ENCODE data around the gene TFR2. TPM values are rescaled to one million over a fixed set of nuclear protein-coding genes. Genes with fewer than 3 reads are reported as not detected.

The TFR2 gene
- total RNA-seq, 1 donor from 2014 or later = 0.34 TPM

DNA sequence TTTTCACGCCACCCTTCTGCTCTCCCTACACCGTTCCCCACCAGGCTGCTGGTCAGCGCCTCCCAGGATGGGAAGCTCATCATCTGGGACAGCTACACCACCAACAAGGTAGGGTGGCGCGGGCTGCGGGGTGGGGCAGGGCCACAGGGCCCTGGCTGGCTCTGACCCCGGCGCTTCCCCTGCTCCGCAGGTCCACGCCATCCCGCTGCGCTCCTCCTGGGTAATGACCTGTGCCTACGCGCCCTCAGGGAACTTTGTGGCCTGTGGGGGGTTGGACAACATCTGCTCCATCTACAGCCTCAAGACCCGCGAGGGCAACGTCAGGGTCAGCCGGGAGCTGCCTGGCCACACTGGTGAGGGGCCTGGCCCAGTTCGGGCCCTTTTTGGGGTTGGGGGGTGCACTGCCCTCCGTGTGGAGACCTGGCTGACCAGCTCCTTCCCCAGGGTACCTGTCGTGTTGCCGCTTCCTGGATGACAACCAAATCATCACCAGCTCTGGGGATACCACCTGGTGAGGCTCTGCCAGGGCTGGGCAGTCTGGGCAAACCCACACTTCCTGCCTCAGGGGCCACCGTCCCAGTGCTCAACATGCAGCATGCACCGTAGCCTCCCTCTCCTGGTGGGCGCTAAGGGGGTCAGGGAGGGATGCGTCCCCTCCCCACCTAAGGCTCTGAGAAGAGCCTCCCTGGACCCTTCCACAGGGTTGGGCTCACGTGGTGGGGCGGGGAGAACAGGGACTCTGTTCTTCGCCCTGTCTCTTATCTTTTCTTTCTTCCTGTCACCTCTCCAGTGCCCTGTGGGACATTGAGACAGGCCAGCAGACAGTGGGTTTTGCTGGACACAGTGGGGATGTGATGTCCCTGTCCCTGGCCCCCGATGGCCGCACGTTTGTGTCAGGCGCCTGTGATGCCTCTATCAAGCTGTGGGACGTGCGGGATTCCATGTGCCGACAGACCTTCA lies 36.2 kb upstream of the TFR2 start:
- H3K4me1 ChIP-seq = no peaks in the 10 kb centered on the region
- peaks cover 53% of the 10 kb centered on the region for H3F3A ChIP-seq (ENCODE audit: low read depth)
- H3K27me3 Mint-ChIP-seq (ENCODE audit: insufficient read depth, low read depth) = peaks cover 5% of the 10 kb centered on the region
- no peak for DNase-seq (ENCODE audit: low spot score)
- no peak overlapping the region for H2AFZ ChIP-seq (replicated peaks)
- H3K9ac ChIP-seq = no peak overlapping the region
- no peaks in the 10 kb centered on the region for H3K9me3 ChIP-seq (ENCODE audit: low read depth)
- peak overlapping the region; percentile 88 for H3K4me3 Mint-ChIP-seq
- H3K4me3 ChIP-seq = no peak overlapping the region
- no peaks in the 10 kb centered on the region for H3K36me3 ChIP-seq
- no peaks in the 10 kb centered on the region for H3K9me3 Mint-ChIP-seq
- peaks cover 8% of the 10 kb centered on the region for H3K4me1 Mint-ChIP-seq
- H3K27ac ChIP-seq = no peak overlapping the region
- H3K79me2 ChIP-seq (ENCODE audit: low read depth) = peaks cover 19% of the 10 kb centered on the region
- H4K20me1 ChIP-seq (ENCODE audit: low read depth) = peaks cover 74% of the 10 kb centered on the region
- TF ChIP-seq CTCF (IDR thresholded peaks at IDR 0.05) = no peak
- TF ChIP-seq EZH2 (IDR thresholded peaks at IDR 0.05) = no peak
- no peak for TF ChIP-seq EZH2phosphoT487 (IDR thresholded peaks at IDR 0.05)
- H3K4me2 ChIP-seq = no peak overlapping the region
- peaks cover 6% of the 10 kb centered on the region for H3K36me3 Mint-ChIP-seq
- H3K27ac Mint-ChIP-seq = peak overlapping the region; percentile 93
- H3K27me3 ChIP-seq = peaks cover 5% of the 10 kb centered on the region

DNA sequence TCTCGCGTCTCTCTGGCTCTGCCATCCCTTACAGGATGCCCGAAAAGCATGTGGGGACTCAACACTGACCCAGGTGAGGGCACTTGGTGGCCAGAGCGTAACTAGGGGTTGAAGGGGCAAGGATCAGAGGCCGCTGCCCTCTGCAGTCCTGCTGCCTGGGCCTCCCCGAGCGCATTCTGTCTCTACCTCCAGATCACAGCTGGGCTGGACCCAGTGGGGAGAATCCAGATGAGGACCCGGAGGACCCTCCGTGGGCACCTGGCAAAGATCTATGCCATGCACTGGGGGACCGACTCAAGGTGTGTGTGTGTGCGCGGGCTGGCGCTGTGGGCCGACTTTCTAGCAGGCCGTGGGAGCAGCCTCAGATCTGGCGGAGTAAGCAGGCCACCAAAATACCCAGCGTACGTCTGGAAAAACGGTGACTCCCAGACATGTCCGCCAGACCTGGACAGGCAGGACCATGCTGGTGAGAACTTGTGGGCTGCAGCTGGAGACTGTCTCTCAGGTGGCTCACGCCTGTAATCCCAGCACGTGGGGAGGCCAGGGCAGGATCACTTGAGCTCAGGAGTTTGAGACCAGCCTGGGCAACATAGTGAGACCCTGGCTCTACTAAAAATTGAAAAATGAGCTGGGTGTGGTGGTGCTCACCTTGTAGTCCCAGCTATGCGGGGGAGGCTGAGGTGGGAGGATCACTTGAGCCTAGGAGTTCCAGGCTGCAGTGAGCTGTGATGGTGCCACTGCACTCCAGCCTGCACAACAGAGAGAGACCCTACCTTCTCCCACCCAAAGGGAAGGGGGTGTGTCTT lies 35.4 kb upstream of the TFR2 start:
- Histone ChIP-seq H3F3A (ENCODE audit: low read depth) (peaks cover 47% of the 10 kb centered on the region), H3K4me1 (no peaks in the 10 kb centered on the region), H3K4me3 (peak overlapping the region; percentile 100), H4K20me1 (ENCODE audit: low read depth) (peaks cover 68% of the 10 kb centered on the region), H2AFZ (replicated peaks) (no peak overlapping the region), H3K27me3 (peaks cover 13% of the 10 kb centered on the region), H3K79me2 (ENCODE audit: low read depth) (peaks cover 19% of the 10 kb centered on the region), H3K9me3 (ENCODE audit: low read depth) (no peaks in the 10 kb centered on the region), H3K4me2 (peak overlapping the region; percentile 99), H3K36me3 (no peaks in the 10 kb centered on the region), H3K27ac (no peak overlapping the region), H3K9ac (no peak overlapping the region)
- Mint-ChIP-seq H3K27me3 (ENCODE audit: insufficient read depth, low read depth) (peaks cover 6% of the 10 kb centered on the region), H3K36me3 (peaks cover 6% of the 10 kb centered on the region), H3K4me3 (peak overlapping the region; percentile 88), H3K4me1 (peaks cover 8% of the 10 kb centered on the region), H3K27ac (no peak overlapping the region), H3K9me3 (no peaks in the 10 kb centered on the region)
- DNase-seq (ENCODE audit: low spot score) = no peak
- TF ChIP-seq CTCF (IDR thresholded peaks at IDR 0.05) (no peak), EZH2phosphoT487 (IDR thresholded peaks at IDR 0.05) (no peak), EZH2 (IDR thresholded peaks at IDR 0.05) (no peak)

DNA sequence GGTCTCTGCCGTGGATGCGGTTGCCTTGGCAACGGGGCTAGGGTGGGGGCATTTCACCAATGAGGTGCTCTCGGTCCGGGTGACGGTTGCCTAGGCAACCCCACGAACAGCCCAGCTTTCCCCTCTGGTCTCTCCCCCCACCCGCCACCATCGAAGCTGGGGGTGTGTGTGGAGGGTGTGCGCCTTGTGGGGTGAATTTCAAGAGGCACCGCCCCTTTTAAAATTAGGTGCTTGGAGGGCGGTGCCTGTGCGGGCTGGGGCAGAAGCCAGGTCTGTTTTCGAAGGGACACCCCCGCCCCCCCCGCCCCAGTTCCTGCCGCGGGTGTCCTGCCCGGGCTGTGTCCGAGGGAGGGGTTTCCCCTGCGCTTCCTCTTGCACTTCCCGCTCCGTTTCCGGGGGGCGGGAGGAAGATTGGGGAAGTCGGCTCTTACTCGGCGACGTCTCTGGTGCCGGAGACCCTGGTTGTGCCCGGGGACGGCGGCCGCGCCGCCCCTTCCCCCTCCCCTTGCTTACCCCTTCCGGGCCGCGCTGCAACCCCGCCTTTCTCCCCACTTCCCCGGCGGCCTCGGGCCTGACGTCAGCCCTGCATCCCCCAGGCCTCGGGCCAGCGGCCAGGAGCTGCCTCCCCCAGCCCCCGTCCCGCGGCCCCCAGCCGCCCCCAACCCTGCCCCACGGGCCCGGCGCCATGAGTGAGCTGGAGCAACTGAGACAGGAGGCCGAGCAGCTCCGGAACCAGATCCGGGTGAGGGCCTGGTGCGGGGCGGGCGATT lies 34.4 kb upstream of the TFR2 start:
- H3F3A ChIP-seq (ENCODE audit: low read depth) = peaks cover 38% of the 10 kb centered on the region
- TF ChIP-seq CTCF (IDR thresholded peaks at IDR 0.05) (no peak), EZH2 (IDR thresholded peaks at IDR 0.05) (no peak), EZH2phosphoT487 (IDR thresholded peaks at IDR 0.05) (no peak)
- H4K20me1 ChIP-seq (ENCODE audit: low read depth) = peaks cover 59% of the 10 kb centered on the region
- Mint-ChIP-seq H3K36me3 (peaks cover 6% of the 10 kb centered on the region), H3K4me3 (peak overlapping the region; percentile 88), H3K27ac (no peak overlapping the region), H3K9me3 (no peaks in the 10 kb centered on the region), H3K27me3 (ENCODE audit: insufficient read depth, low read depth) (peaks cover 8% of the 10 kb centered on the region), H3K4me1 (peaks cover 8% of the 10 kb centered on the region)
- peak overlapping the region; percentile 100 for H3K4me3 ChIP-seq
- H3K4me2 ChIP-seq = peak overlapping the region; percentile 99
- peak; percentile 87 for DNase-seq (ENCODE audit: low spot score)
- peaks cover 23% of the 10 kb centered on the region for H3K27me3 ChIP-seq
- H3K9me3 ChIP-seq (ENCODE audit: low read depth) = no peaks in the 10 kb centered on the region
- no peaks in the 10 kb centered on the region for H3K4me1 ChIP-seq
- no peak overlapping the region for H2AFZ ChIP-seq (replicated peaks)
- H3K9ac ChIP-seq = no peak overlapping the region
- H3K36me3 ChIP-seq = no peaks in the 10 kb centered on the region
- peaks cover 19% of the 10 kb centered on the region for H3K79me2 ChIP-seq (ENCODE audit: low read depth)
- no peak overlapping the region for H3K27ac ChIP-seq

All from neural progenitor cell (in vitro differentiated cells).